Activated gamma-delta T cell treated with anti-CD3 and anti-CD28 coated beads, Interleukin-2, amount 50 U/mL, for 16 hours (primary cell): ENCODE results near the gene COBLL1.

Experiments used
- DNase-seq: peaks from one replicate; pipeline ENCODE4 v3.0.0-alpha.2; 2020; ENCODE audit warnings: low read depth

The COBLL1 gene

DNA sequence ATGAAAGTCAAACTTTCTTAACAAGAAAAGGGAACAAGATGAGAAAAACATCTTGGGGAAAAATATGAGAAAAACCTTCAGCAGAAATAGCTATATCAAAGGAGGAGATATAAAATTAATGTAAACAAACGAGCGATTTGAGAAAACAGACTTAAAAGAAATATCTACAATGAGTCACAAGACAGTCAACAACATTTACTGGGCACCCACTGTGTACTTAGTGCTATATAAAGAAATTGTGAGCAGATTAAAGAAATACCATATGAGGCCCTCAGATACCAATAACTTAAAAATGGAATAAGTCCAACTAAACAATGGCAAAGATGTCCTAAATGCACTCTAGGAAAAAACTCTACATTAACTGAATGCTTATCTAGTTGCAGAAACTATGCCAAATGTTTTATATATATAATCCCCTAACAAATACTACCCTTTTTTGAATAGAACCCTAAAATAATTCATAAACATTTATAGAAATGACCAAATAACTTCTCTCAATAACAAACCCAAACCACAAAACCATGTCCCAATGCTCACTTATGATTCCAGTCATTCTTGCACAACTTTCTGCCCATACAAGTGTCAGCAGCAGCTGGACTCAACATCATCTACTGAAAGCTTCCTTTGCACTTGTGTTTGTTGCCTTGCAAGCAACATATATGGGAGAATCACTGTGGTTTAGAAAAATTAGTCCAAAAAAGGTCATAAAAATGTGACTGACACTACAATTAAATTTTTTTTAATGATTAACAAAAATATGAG lies 83.5 kb downstream of the COBLL1 start:
- DNase-seq = no peak

DNA sequence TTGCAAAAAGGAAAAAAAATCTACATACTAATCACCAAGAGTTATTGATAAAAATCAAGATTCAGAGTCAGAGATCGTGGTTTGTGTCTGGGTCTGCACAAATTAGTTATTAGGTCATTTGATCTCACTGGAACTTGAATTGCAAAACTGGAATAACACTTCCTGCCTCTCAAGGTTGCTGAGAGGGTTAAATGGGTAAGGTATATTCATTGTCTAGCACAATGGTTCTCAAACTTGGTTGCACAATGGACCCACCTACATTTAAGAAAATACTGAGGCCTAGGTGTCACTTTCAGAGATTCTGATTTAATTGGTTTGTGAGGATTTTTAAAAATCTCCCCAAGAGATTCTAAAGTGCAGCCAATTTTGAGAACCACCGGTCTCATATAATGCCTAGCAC lies 84.8 kb downstream of the COBLL1 start:
- no peak for DNase-seq

DNA sequence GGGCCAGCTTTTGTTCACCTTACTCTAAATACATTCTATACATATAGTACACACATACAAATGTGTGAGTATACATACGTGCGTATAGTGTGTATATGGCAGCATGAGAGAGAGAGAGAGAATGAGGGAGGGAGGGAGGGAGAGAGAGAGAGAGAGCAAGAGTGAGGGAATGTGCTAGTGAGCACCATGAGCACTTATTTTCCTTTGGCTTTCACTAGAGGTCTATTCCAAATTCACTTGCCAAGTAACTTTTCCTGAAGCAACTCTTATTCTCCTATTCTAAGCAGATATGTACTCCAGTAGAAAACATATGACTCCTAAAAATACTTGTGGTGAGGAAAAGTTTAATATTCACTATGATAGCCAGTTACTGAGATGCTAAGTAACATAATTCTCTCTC lies 85.7 kb downstream of the COBLL1 start:
- no peak for DNase-seq

DNA sequence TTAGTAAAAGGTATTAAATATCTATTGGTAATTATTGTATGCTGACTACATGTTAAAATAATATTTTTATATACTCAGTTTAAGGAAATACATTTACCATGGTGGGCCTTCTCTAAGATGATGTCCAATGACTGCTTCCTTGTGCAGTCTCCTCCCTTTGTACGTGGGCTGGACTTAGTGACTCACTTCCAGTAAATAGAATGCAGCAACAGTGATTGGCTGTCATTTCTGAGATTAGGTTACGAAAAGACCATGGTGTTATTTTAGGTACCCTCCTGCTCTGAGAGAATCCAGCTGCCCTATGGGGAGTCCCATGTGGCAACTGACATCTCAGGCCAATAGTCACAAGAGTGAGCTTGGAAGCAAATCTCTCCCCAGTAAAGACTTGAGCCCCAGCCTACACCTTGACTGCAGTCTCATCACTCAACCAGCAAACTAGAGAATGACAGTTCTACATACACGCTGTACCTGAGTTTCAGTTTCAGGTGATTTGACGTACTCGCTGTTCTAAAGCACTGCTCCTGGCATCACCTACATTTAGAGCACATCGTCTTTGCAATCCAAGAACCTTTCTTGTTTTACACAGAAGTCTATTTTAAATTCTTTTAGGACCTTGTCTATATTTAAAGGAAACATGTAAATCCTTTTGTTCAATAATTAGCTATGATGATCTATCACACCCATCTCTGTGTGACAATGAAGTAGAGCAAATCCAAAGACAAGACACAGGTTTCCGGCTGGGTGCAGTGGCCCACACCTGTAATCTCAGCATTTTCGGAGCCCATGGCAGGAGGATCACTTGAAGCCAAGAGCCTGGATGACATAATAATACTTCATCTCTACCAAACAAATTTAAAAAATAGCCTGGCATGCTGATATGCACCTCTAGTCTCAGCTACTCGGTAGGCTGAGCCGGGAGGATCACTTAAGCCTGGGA lies 87.2 kb downstream of the COBLL1 start:
- no peak for DNase-seq

DNA sequence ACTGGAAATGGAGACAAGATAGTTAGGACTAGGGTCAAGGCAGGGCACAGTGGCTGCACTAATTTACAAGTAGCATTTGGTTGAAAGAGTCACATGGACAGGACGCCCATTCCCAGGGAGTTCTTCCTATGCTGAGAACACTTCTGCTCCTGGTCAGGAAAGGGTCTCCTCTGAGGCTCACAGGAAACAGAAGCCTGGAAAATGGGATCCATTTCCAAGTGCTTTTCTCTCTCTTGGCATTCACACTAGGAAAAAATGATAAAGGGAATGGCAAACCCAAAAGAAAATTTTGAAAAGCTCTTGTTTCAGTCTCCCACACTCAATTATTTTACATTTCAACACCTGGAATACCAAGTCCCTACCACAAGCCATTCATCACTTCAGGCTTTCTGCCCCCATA lies 88.7 kb downstream of the COBLL1 start:
- DNase-seq = no peak

DNA sequence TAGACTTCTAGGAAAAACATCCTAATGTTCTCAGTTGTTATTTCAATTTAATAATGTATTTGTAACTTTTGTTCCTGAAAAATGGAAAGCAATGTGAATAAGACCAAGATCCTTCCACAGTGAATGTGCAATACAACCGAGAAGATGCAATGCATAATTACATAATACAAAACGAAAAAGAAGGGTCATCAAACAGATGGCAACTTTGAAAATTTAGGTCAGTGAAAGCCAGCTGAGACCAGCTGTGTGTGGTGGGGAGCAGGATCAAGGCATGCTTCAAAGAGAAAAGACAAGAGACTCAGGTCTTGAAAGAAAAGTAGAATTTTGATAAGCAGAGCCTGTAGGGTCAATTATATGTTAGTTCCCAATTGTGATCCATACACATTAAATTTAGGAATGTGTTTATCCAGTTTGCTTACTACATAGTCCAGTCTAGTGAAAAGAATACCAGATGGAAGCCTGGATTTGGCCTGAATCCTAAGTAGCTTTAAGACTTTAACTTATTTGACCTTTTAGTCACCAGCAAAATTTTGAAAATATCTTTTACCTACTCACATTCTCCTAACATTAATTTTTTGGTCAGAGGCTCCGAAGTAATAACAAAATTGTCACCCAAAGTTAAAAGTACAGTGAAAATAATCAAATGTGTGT lies 93.7 kb downstream of the COBLL1 start:
- no peak for DNase-seq

DNA sequence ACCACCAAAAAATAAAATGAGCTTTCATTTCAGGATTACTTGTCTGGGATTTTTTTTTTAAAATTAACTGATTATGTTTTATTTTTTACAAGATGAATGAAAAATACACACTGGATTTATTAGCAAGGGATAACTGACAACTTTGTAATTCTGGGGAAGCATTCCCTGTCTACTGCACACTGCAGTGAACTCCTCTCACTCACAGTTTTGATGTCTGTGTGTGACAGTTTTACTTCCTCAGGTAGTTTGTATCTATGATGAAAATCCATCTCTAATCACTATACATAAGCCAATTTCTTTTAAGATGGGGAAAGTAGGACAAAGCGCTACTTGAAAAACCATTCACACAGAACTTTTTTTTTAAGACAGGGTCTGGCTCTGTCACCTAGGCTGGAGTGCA lies 94.5 kb downstream of the COBLL1 start:
- DNase-seq = no peak

DNA sequence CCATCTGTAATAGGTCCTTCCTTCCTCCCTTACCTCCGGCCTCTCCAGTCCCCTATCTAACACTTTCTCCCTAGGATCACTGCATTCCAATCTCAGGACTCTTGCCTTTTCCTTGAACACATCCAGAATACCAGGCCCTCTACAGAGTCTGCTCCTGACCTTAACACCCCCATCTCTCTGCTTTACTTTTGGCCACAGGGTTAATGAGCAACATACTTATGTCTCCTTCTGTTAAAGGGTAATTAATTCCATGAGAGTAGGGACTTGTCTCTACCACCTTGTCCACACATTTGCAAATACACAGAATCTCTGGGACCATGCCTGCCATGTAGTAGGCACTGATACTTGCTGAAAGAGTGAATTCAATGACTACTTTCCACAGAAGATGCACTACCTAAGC lies 94.9 kb downstream of the COBLL1 start:
- DNase-seq = no peak

DNA sequence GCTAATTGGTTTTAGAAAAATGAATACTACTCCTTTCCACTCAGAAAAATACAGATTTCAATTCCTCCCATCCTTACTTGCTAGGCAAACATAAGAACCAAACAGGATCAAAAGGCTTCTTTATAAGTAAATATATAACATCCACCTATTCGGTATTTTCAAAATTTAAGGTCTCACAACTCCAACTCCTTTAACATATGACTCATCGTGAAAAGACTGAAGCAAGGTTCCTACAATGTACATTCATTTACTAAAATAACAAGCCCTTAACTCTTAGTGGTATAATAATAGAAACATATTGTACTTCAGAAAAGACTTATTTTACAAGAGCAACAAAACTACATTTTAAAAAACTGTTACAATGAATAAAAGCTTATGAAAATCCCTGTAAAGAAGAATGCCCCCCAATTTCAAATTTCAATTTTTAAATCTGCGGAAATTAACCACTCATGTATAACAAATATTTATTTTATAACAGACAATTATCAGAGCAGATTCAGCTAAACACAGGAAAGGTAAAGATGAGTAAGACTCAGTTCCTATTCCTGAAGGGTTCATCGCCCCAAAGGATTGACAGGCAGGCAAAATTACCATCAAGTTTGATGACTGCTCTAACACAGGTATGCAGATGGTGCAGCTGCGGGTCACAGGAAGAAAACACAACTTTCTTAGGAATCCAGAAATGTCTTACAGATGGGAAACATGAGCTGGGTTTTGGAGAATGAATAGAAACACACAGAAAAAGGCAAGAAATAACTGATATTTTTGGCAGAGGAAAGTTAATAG lies 96.4 kb downstream of the COBLL1 start:
- no peak for DNase-seq

DNA sequence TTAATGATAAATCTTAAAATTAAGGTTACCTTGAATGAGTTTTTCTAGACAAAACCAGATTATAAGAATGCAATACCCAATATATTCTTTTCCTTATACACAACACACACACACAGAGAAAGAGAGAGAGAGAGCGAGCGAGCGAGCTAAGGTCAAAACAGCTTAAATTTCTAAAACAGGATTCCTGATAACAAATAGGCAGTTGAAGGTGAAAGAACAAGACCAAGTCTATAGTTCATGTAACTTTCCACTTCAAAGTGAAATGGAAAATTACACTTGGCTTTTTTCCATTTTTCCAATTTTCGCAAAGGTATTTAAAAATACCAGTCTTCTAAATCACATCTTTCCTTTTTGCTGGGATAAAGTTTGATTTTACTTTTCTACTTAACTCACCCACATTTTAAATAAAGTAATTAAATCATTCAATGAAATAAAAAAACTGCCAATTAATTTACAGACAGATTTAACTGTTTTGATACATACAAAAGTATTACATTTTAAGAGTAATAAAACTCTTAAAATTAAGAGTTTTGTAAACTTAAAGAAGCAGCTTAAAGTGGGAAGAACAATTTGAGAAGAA lies 98.8 kb downstream of the COBLL1 start:
- no peak for DNase-seq

DNA sequence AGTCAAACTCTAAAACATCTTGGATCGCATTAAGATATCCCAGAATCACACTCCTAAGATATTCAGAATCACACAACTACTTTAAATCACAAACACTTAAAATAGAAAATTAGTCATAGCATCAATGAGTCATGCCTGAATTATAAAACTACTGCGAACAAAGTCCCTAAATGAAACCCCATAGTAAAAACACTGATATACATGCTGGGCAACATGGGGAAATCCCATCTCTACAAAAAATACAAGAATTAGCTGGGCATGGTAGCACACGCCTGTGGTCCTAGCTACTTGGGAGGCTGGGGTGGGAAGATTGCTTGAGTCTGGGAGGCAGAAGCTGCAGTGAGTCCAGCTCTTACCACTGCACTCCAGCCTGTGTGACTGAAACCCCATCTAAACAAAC lies 101.7 kb downstream of the COBLL1 start:
- DNase-seq = no peak

DNA sequence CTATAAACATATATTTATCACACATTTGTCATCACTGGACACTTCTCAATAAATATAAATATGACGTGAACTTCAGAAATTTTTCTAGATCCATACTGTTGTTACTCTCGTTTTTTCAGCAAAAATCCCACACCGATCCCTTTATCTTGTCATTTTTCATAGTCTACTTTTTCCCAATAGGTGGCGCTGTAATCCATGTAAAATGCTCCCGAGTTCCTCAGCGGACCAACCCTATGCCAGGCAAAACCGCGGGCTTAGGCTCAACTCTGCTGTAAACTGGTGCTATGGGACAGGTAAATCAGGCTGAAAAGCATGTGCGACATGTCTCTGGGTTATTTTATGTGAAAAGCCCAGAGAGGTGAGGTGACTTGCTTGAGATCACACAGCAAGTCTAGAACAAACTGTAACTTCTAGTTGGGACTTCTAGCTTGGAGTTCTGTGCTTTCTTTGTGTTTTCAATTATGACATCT lies 104.0 kb downstream of the COBLL1 start:
- DNase-seq = no peak

DNA sequence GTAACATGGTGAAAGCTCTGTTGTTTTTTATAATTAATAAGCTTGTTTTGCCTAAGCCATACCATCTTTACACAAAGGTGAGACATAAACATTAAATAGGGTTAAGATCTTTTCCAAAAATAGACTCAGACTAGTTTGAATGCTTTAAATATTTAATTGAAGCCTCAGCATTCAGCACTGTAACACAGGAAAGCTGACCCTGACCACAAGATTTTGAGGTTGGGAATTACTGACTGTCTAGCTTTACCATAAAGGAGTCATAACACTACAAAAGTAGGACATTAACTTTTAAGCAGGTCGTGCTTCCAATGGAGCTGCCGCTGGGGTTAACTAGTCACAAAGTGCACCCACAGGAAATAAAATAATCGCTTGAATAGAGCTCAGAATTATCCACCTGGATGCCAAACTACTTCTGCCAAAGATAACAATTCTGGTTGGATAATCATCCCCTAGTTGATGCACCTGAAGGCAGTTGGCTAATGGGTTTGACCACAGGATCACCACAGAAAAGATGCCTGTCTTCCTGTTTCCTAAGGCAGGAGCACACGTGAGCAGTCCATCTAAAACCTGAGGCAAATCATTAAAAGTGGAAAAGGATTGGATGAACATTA lies 106.2 kb downstream of the COBLL1 start:
- DNase-seq = no peak

DNA sequence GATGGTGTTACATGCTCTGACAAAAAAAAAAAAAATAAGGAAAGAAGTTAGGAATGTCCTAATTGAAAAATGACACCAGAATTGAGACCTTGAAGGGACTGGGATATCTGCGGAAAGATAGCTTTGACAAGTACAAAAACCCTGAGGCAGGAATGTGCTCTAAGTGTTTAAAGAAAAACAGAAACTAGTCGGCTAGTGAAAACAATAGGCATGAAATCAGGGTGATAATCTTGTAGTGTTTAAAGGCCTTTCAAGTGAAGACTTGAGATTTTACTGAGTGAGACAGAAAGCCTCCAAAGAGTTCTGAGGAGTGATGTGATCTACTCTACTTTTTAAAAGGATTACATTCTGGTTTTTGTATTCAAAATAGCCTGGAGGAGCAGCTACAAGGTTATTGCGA lies 107.4 kb downstream of the COBLL1 start:
- no peak for DNase-seq

DNA sequence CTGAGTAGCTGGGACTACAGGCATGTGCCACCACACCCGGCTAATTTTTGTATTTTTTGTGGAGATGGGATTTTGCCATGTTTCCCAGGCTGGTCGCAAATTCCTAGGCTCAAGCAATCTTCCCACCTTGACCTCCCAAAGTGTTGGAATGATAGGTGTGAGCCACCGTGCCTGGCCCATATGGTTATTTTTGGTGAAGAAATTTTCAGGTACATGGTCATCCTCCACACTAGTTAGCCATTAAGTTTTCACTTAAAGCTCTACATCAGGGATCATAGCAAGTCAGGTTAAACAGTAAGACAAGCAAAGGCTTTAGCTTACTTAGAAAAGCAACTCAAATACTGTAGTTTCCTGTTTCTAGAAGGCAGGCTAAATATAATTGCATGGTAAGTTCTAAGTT lies 116.1 kb downstream of the COBLL1 start:
- no peak for DNase-seq

DNA sequence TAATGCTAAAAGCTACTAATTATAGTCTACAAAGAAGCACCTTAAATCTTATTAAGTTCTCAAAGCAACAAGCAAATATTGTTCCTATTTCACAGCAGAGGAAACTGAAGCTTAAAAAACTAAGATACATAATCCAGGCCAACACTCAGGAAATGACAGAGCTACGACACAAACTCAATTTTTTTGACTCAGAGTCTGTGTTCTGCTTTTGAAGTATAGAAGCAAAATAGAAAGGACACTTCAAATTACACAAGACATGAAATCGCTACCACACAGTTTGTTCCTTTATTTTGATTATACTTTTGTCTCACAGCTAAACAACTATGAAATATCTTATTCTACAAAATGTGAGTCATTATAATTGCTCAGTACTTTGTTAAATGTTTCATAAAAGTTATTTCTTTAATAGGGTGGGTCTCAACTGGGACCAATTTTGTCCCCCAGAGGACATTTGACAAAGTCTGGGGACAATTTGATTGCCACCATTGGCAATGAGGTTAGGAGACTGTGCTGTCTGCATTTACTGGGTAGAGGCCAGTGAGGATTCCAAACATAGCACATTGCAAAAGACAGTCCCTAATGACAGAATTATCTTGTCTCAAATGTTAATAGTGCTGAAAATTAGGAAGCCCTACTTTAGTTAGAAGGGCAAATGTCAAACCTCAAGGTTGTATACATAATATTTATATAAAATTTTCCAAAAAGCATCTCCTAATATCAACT lies 118.8 kb downstream of the COBLL1 start:
- DNase-seq = no peak

DNA sequence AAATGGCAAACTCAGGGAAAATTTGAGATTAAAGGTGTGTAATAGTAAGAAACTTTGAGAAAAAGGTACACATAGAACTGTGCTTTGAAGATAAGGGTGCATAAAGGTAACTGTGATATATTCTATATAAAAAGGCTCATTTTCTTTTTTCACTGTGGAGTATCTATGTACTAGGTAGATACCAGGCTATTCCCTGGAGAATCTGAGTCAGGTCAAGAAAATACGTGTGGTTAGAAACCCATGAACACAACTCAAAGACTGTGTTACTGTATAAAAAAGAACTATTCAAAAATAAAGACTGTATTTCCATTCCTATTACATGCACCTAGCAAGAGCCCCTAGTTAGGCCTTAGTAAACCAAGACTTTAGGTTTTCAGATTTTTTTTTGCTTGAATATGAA lies 120.2 kb downstream of the COBLL1 start:
- DNase-seq = no peak

DNA sequence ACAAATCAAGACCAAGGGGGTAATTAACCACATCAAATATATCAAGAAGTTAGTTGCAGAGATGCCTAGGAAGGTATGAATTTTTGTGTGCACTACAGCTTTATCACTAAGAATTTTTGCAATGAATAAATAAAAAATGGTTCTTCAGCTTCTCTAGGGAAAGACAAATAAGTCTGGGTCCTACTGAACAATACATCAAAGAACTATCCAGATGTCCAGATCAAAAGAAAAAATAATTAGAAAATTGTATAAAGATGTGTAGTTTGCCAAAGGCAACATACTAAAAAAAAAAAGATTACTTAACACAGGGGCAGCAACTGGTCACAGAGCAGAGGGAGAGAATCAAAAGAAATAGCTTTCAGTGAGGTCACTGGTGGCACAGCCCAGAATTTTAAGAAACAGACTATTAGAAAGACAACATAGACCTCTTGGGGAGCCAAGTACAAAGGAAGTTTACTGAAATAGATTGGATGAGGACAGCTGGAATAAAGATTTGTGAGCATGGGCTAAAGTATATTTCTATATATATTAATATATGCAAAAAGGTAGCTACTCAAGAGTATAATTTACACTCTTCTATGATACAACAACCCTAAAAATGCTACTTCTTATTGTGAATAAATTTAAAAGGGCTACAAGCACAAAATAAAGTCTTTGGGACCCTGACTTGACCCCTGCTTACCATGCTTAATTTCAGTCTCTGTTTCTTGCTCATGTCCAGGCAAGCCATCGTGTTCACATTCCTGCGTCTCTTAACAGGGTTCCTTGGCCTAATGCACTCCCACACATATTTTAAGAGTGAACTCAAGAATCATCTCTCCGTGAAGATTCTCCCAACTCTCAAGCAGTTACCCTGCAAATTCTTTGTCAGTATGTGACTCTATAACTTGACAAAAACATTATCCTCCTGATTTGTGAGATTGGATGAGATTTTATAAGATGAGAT lies 121.4 kb downstream of the COBLL1 start:
- no peak for DNase-seq
